HepG2 (cell line): ENCODE results near the gene SENP5. TPM values are rescaled to one million over a fixed set of nuclear protein-coding genes. Genes with fewer than 3 reads are reported as not detected.
A peak's percentile ranks its signal among the peaks of the same experiment; 100 is the strongest.

Experiments
- AKAP8 ChIP-seq: sonication (generic); formaldehyde crosslinking; IDR thresholded peaks from 2 replicates; pipeline ENCODE4 v1.5.1; 2020; ENCODE audit warnings: mild to moderate bottlenecking, missing genetic modification reagents
- BRCA1 ChIP-seq: sonication (generic); formaldehyde crosslinking; IDR thresholded peaks from 2 replicates; pipeline ENCODE4 v1.4.0; 2020; ENCODE audit warnings: missing genetic modification reagents
- POLR2AphosphoS5 ChIP-seq: IDR thresholded peaks from 2 replicates; pipeline ENCODE4 v1.6.1; 2012; ENCODE audit warnings: low read depth, low read length
- RBFOX2 ChIP-seq: fragments of 200-400 bp; formaldehyde crosslinking; IDR thresholded peaks from 2 replicates; pipeline ENCODE4 v1.6.1; 2017; ENCODE audit warnings: low read depth, mild to moderate bottlenecking, low read length
- ZFP82 ChIP-seq: sonication (generic); formaldehyde crosslinking; IDR thresholded peaks from 2 replicates; pipeline ENCODE4 v1.5.1; 2020; ENCODE audit warnings: mild to moderate bottlenecking, missing genetic modification reagents, borderline replicate concordance
- ZFX ChIP-seq: sonication (generic); formaldehyde crosslinking; IDR thresholded peaks from 2 replicates; pipeline ENCODE4 v1.4.0; 2020; ENCODE audit warnings: mild to moderate bottlenecking, low read depth, missing genetic modification reagents, moderate library complexity
- ZFY ChIP-seq: sonication (generic); formaldehyde crosslinking; IDR thresholded peaks from 2 replicates; pipeline ENCODE4 v1.4.0; 2020; ENCODE audit warnings: missing genetic modification reagents
- ZNF225 ChIP-seq: sonication (generic); formaldehyde crosslinking; IDR thresholded peaks from 2 replicates; pipeline ENCODE4 v1.4.0; 2020; ENCODE audit warnings: mild to moderate bottlenecking, missing genetic modification reagents
- ZNF670 ChIP-seq: sonication (generic); formaldehyde crosslinking; IDR thresholded peaks from 2 replicates; pipeline ENCODE4 v1.8.0; 2022; ENCODE audit warnings: mild to moderate bottlenecking, missing genetic modification reagents, borderline replicate concordance
- polyA plus RNA-seq, 8 experiments: library from polyadenylated mRNA; depleted of rRNA in 3 of 8; stranded (reverse) in 7 of 8; unstranded in 1 of 8; fragments of >200 nt; fragmentation: Illumina TruSeq in 4 of 8; extraction: Trizol in 4 of 8; gene quantifications; 2 replicates each; pipeline versions ENCODE4 v1.2.1 to v1.2.3, GENCODE V29; 2011 to 2016; ENCODE audit warnings: low read depth in 4 of 8, missing spikeins in 1 of 8, mixed read lengths in 1 of 8; ENCODE audit not compliant: insufficient read depth in 1 of 8
- total RNA-seq, 5 experiments: library from RNA; depleted of rRNA; stranded (reverse); fragments of >200 nt; fragmentation: Illumina TruSeq; extraction: Trizol; gene quantifications; 2 replicates each; pipeline ENCODE4 v1.2.3, GENCODE V29; 2016; ENCODE audit warnings: low read depth in 1 of 5
- TF ChIP-seq, protein P1 (sequence below): sonication (generic); formaldehyde crosslinking; IDR thresholded peaks from 2 replicates; pipeline ENCODE4 v1.5.1; 2020; ENCODE audit warnings: mild to moderate bottlenecking, missing genetic modification reagents, moderate library complexity
- TF ChIP-seq, protein P2 (sequence below): sonication (generic); formaldehyde crosslinking; IDR thresholded peaks from 2 replicates; pipeline ENCODE4 v1.4.0; 2020; ENCODE audit warnings: missing genetic modification reagents, borderline replicate concordance

Gene SENP5
- total and polyA plus RNA-seq, 2 of the 13 experiments (the other 11 are each of a cell fraction or from before 2014, with no cell fraction given) = 17.6 to 30.9 TPM

DNA sequence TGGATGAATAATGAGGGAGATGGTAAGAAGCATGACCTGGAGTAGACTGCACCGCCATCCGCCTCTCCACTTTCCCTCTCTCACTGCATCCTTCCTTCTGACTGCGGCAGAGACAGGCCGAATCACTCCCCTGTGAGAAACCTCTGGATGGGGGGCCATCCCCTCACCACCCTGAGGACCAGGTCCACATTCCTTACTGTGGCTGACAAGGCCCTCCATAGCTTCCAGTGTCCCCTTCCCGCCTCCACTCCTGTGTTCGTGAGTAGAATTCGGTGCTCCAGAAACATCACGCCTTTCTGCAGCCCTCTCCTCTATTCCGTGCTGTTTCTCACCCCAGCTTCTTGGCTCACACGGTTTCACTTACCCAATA is 98.1 kb downstream of the SENP5 start (continued):
- 0 out of 2 replicates have a peak, but pooled peaks have one; percentile 41 for TF ChIP-seq ZFP82
- TF ChIP-seq, protein P1, sequence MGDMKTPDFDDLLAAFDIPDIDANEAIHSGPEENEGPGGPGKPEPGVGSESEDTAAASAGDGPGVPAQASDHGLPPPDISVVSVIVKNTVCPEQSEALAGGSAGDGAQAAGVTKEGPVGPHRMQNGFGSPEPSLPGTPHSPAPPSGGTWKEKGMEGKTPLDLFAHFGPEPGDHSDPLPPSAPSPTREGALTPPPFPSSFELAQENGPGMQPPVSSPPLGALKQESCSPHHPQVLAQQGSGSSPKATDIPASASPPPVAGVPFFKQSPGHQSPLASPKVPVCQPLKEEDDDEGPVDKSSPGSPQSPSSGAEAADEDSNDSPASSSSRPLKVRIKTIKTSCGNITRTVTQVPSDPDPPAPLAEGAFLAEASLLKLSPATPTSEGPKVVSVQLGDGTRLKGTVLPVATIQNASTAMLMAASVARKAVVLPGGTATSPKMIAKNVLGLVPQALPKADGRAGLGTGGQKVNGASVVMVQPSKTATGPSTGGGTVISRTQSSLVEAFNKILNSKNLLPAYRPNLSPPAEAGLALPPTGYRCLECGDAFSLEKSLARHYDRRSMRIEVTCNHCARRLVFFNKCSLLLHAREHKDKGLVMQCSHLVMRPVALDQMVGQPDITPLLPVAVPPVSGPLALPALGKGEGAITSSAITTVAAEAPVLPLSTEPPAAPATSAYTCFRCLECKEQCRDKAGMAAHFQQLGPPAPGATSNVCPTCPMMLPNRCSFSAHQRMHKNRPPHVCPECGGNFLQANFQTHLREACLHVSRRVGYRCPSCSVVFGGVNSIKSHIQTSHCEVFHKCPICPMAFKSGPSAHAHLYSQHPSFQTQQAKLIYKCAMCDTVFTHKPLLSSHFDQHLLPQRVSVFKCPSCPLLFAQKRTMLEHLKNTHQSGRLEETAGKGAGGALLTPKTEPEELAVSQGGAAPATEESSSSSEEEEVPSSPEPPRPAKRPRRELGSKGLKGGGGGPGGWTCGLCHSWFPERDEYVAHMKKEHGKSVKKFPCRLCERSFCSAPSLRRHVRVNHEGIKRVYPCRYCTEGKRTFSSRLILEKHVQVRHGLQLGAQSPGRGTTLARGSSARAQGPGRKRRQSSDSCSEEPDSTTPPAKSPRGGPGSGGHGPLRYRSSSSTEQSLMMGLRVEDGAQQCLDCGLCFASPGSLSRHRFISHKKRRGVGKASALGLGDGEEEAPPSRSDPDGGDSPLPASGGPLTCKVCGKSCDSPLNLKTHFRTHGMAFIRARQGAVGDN (CRISPR knock-in tag) = peak; percentile 58; the same call in 1 of the 2 replicates
- TF ChIP-seq ZFY (CRISPR knock-in tag) = no peak
- peak; percentile 44; the same call in 1 of the 2 replicates for TF ChIP-seq ZFX
- no peak for TF ChIP-seq ZNF225 (CRISPR knock-in tag)
- TF ChIP-seq, protein P2, sequence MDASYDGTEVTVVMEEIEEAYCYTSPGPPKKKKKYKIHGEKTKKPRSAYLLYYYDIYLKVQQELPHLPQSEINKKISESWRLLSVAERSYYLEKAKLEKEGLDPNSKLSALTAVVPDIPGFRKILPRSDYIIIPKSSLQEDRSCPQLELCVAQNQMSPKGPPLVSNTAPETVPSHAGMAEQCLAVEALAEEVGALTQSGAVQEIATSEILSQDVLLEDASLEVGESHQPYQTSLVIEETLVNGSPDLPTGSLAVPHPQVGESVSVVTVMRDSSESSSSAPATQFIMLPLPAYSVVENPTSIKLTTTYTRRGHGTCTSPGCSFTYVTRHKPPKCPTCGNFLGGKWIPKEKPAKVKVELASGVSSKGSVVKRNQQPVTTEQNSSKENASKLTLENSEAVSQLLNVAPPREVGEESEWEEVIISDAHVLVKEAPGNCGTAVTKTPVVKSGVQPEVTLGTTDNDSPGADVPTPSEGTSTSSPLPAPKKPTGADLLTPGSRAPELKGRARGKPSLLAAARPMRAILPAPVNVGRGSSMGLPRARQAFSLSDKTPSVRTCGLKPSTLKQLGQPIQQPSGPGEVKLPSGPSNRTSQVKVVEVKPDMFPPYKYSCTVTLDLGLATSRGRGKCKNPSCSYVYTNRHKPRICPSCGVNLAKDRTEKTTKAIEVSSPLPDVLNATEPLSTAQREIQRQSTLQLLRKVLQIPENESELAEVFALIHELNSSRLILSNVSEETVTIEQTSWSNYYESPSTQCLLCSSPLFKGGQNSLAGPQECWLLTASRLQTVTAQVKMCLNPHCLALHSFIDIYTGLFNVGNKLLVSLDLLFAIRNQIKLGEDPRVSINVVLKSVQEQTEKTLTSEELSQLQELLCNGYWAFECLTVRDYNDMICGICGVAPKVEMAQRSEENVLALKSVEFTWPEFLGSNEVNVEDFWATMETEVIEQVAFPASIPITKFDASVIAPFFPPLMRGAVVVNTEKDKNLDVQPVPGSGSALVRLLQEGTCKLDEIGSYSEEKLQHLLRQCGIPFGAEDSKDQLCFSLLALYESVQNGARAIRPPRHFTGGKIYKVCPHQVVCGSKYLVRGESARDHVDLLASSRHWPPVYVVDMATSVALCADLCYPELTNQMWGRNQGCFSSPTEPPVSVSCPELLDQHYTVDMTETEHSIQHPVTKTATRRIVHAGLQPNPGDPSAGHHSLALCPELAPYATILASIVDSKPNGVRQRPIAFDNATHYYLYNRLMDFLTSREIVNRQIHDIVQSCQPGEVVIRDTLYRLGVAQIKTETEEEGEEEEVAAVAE (CRISPR knock-in tag) = no peak
- TF ChIP-seq POLR2AphosphoS5 = peak; percentile 6; the same call in 1 of the 2 replicates
- no peak for TF ChIP-seq BRCA1 (CRISPR knock-in tag)
- TF ChIP-seq RBFOX2 = 0 out of 2 replicates have a peak, but pooled peaks have one; percentile 32
- 0 out of 2 replicates have a peak, but pooled peaks have one; percentile 22 for TF ChIP-seq ZNF670
- peak; percentile 71; the same call in 1 of the 2 replicates for TF ChIP-seq AKAP8 (CRISPR knock-in tag)
